OCI-LY7 (cell line): ENCODE data around the gene BRSK1.

Source experiments
- CTCF ChIP-seq: fragments of 200-600 bp; sonication (generic); conservative IDR thresholded peaks from 2 replicates; pipeline ENCODE4 v1.5.1; 2014; ENCODE audit warnings: mild to moderate bottlenecking, antibody characterized with exemption, low read length, moderate library complexity, mixed read lengths
- EZH2phosphoT487 ChIP-seq: fragments of 200-600 bp; sonication (generic); IDR thresholded peaks from 2 replicates; pipeline ENCODE4 v1.6.1; 2018; ENCODE audit warnings: low read depth, borderline replicate concordance, mild to moderate bottlenecking, mixed run types, antibody characterized with exemption, low read length, moderate library complexity, mixed read lengths

DNA sequence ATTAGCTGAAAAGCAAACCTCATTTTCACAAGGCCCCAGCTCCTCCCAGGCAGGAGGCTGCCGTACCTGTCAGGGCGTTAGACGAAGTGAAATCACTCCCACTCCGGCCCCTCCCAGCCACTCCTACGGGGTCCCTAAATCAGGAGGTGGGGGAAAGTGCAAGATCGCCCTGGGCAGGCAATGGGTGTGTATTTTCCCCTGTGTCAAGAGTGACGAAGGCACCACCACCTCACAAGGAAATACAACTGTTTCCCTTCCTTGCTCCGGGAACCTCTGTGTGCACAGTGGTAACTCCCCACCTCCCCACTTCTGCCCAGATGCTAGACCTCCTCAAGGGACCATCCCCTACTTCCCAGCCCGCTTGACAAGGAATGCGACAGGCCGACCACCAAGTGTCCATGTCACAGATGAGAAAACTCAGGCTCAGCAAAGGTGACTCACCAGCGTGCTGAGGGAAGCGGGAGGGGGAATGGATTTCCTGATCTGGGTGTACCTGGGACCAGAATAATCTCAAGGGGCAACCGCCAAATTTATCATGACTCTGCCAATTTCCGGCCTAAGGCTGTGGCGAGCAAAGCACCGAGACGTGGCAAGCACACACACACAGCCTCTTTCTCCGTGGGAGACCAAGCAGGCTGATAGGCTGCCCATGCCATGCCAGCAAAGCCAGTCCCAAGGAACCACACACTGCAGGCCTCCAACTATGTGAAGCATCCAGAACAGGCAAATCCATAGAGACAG is 32.3 kb upstream of the BRSK1 start:
- TF ChIP-seq CTCF (no peak), EZH2phosphoT487 (no peak)
